HepG2 (cell line): ENCODE data around the gene TP53I3. TPM values are rescaled to one million over a fixed set of nuclear protein-coding genes. Genes with fewer than 3 reads are reported as not detected.

Experiments
- ATF1 ChIP-seq: IDR thresholded peaks from 2 replicates; pipeline ENCODE4 v1.6.1; 2016; ENCODE audit warnings: mild to moderate bottlenecking, control low read depth
- ELF1 ChIP-seq: sonication (generic); formaldehyde crosslinking; IDR thresholded peaks from 2 replicates; pipeline ENCODE4 v1.4.0; 2020; ENCODE audit warnings: missing genetic modification reagents
- EZH2 ChIP-seq: conservative IDR thresholded peaks from 2 replicates; pipeline ENCODE4 v1.6.1; 2012; ENCODE audit warnings: mild to moderate bottlenecking, low read depth, low read length, moderate library complexity
- GZF1 ChIP-seq: sonication (generic); formaldehyde crosslinking; IDR thresholded peaks from 2 replicates; pipeline ENCODE4 v1.5.1; 2020; ENCODE audit warnings: mild to moderate bottlenecking, missing genetic modification reagents
- HNF4A ChIP-seq: sonication (generic); formaldehyde crosslinking; IDR thresholded peaks from 2 replicates; pipeline ENCODE4 v1.4.0; 2020; ENCODE audit warnings: missing genetic modification reagents
- MTERF4 ChIP-seq: sonication (generic); formaldehyde crosslinking; IDR thresholded peaks from 2 replicates; pipeline ENCODE4 v1.8.0; 2023; ENCODE audit warnings: mild to moderate bottlenecking, missing genetic modification reagents
- PHF20 ChIP-seq: sonication (generic); formaldehyde crosslinking; IDR thresholded peaks from 2 replicates; pipeline ENCODE4 v1.5.0; 2020; ENCODE audit warnings: mild to moderate bottlenecking, missing genetic modification reagents
- PHF8 ChIP-seq: sonication (generic); formaldehyde crosslinking; IDR thresholded peaks from 2 replicates; pipeline ENCODE4 v1.5.0; 2020; ENCODE audit warnings: missing genetic modification reagents
- SMAD1 ChIP-seq: sonication (generic); formaldehyde crosslinking; IDR thresholded peaks from 2 replicates; pipeline ENCODE4 v1.4.0; 2020; ENCODE audit warnings: missing genetic modification reagents, low read depth, mild to moderate bottlenecking, borderline replicate concordance
- SNAPC2 ChIP-seq: sonication (generic); formaldehyde crosslinking; IDR thresholded peaks from 2 replicates; pipeline ENCODE4 v1.8.1; 2022; ENCODE audit warnings: mild to moderate bottlenecking, missing genetic modification reagents
- ZBTB7A ChIP-seq: sonication (generic); formaldehyde crosslinking; IDR thresholded peaks from 2 replicates; pipeline ENCODE4 v1.8.0; 2022; ENCODE audit warnings: mild to moderate bottlenecking, missing genetic modification reagents
- ZGPAT ChIP-seq: IDR thresholded peaks from 2 replicates; pipeline ENCODE4 v1.6.1; 2016; ENCODE audit warnings: mild to moderate bottlenecking
- ZNF512B ChIP-seq: sonication (generic); formaldehyde crosslinking; IDR thresholded peaks from 2 replicates; pipeline ENCODE4 v1.5.1; 2020; ENCODE audit warnings: missing genetic modification reagents, mild to moderate bottlenecking, borderline replicate concordance
- ZNF678 ChIP-seq: sonication (generic); formaldehyde crosslinking; IDR thresholded peaks from 2 replicates; pipeline ENCODE4 v1.4.0; 2020; ENCODE audit warnings: mild to moderate bottlenecking, missing genetic modification reagents
- ZNF703 ChIP-seq: sonication (generic); formaldehyde crosslinking; IDR thresholded peaks from 2 replicates; pipeline ENCODE4 v1.5.1; 2020; ENCODE audit warnings: missing genetic modification reagents, mild to moderate bottlenecking, moderate library complexity, borderline replicate concordance
- ZNF839 ChIP-seq: sonication (generic); formaldehyde crosslinking; IDR thresholded peaks from 2 replicates; pipeline ENCODE4 v1.4.0; 2020; ENCODE audit warnings: missing genetic modification reagents, mild to moderate bottlenecking, borderline replicate concordance
- polyA plus RNA-seq, 8 experiments: library from polyadenylated mRNA; depleted of rRNA in 3 of 8; stranded (reverse) in 7 of 8; unstranded in 1 of 8; fragments of >200 nt; fragmentation: Illumina TruSeq in 4 of 8; extraction: Trizol in 4 of 8; gene quantifications; 2 replicates each; pipeline versions ENCODE4 v1.2.1 to v1.2.3, GENCODE V29; 2011 to 2016; ENCODE audit warnings: low read depth in 4 of 8, missing spikeins in 1 of 8, mixed read lengths in 1 of 8; ENCODE audit not compliant: insufficient read depth in 1 of 8
- total RNA-seq, 5 experiments: library from RNA; depleted of rRNA; stranded (reverse); fragments of >200 nt; fragmentation: Illumina TruSeq; extraction: Trizol; gene quantifications; 2 replicates each; pipeline ENCODE4 v1.2.3, GENCODE V29; 2016; ENCODE audit warnings: low read depth in 1 of 5
- TF ChIP-seq, protein P1 (sequence below): fragments of 450-650 bp; IDR thresholded peaks from 2 replicates; pipeline ENCODE4 v1.6.1; 2017
- TF ChIP-seq, protein P2 (sequence below): sonication (generic); formaldehyde crosslinking; IDR thresholded peaks from 2 replicates; pipeline ENCODE4 v1.8.1; 2023; ENCODE audit warnings: missing genetic modification reagents, inconsistent platforms, borderline replicate concordance
- TF ChIP-seq, protein P3 (sequence below): IDR thresholded peaks from 2 replicates; pipeline ENCODE4 v1.6.1; 2016; ENCODE audit warnings: missing biosample characterization, missing genetic modification reagents, low read depth

TP53I3 gene
- total and polyA plus RNA-seq, 2 of the 13 experiments (the other 11 are each of a cell fraction or from before 2014, with no cell fraction given) = 25.0 to 44.1 TPM

DNA sequence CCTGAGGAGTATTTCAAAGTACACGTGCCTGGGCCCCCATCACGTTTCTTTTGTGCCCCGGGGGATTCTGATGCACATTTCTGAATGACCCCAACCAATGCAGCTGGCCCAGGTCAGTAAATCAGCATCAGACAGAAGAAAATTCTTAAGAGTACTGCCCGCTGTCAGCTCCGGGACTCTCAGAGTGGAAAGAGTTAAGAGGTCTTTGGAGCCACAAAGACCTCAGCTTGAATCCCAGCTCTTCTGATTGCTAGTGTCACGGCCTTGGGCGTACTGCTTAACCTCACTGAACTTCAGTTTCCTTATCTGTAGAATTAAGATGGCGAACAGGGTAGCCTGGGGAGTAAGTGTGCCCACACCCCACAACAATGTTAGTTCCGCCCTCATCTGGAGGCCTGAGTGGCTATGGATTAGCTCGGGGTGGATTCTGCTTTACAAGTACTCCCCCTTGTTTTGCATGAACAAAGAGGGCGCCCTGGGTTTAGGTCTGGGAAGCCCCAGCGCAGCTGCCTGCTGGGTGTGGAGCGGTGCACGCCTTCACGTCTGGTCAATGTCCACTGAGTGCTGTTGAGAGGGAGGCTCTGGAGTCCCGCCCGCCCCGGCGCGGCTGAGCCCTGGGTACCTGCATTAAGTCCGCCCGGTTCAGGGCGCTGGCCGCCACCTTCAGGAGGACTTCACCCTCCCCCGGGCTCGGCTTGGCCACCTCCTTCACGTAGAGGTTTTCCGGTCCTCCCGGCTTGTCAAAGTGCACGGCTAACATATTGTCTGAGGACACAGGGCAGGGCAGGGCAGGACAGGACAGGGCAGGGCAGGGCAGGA lies 858 bp downstream of the TP53I3 start (continued):
- no peak; the same call in 1 of the 2 replicates for TF ChIP-seq ZNF512B (CRISPR knock-in tag)
- TF ChIP-seq MTERF4 (CRISPR knock-in tag) = peak; percentile 96
- TF ChIP-seq, protein P1, sequence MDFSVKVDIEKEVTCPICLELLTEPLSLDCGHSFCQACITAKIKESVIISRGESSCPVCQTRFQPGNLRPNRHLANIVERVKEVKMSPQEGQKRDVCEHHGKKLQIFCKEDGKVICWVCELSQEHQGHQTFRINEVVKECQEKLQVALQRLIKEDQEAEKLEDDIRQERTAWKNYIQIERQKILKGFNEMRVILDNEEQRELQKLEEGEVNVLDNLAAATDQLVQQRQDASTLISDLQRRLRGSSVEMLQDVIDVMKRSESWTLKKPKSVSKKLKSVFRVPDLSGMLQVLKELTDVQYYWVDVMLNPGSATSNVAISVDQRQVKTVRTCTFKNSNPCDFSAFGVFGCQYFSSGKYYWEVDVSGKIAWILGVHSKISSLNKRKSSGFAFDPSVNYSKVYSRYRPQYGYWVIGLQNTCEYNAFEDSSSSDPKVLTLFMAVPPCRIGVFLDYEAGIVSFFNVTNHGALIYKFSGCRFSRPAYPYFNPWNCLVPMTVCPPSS = no peak
- TF ChIP-seq, protein P2, sequence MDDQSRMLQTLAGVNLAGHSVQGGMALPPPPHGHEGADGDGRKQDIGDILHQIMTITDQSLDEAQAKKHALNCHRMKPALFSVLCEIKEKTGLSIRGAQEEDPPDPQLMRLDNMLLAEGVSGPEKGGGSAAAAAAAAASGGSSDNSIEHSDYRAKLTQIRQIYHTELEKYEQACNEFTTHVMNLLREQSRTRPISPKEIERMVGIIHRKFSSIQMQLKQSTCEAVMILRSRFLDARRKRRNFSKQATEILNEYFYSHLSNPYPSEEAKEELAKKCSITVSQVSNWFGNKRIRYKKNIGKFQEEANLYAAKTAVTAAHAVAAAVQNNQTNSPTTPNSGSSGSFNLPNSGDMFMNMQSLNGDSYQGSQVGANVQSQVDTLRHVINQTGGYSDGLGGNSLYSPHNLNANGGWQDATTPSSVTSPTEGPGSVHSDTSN = no peak; the same call in 1 of the 2 replicates
- 0 out of 2 replicates have a peak, but pooled peaks have one; percentile 69 for TF ChIP-seq ZNF678
- no peak for TF ChIP-seq ATF1 (CRISPR knock-in tag)
- TF ChIP-seq PHF8 (CRISPR knock-in tag) = peak; percentile 85; the same call in 1 of the 2 replicates
- TF ChIP-seq HNF4A (CRISPR knock-in tag) = peak; percentile 88
- TF ChIP-seq, protein P3, sequence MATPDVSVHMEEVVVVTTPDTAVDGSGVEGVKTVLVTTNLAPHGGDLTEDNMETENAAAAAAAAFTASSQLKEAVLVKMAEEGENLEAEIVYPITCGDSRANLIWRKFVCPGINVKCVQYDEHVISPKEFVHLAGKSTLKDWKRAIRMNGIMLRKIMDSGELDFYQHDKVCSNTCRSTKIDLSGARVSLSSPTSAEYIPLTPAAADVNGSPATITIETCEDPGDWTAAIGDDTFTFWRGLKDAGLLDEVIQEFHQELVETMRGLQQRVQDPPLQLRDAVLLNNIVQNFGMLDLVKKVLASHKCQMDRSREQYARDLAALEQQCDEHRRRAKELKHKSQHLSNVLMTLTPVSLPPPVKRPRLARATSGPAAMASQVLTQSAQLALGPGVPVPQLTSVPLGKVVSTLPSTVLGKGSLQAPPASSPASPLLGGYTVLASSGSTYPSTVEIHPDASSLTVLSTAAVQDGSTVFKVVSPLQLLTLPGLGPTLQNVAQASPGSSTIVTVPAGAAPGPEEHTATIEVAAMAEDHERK = 0 out of 2 replicates have a peak, but pooled peaks have one; percentile 36
- no peak; the same call in 1 of the 2 replicates for TF ChIP-seq SMAD1
- TF ChIP-seq EZH2 = no peak
- no peak; the same call in 1 of the 2 replicates for TF ChIP-seq SNAPC2 (CRISPR knock-in tag)
- peak; percentile 54; the same call in 1 of the 2 replicates for TF ChIP-seq GZF1 (CRISPR knock-in tag)
- TF ChIP-seq ZNF839 (CRISPR knock-in tag) = no peak; the same call in 1 of the 2 replicates
- no peak; the same call in 1 of the 2 replicates for TF ChIP-seq PHF20 (CRISPR knock-in tag)
- TF ChIP-seq ELF1 (CRISPR knock-in tag) = peak; percentile 45; the same call in 1 of the 2 replicates
- peak; percentile 87 for TF ChIP-seq ZGPAT (CRISPR knock-in tag)
- peak; percentile 94; the same call in 1 of the 2 replicates for TF ChIP-seq ZBTB7A (CRISPR knock-in tag)
- no peak; the same call in 1 of the 2 replicates for TF ChIP-seq ZNF703 (CRISPR knock-in tag)
